Dedifferentiated amniotic fluid mesenchymal stem cell (primary cell): Measurements from ENCODE around the gene RAPGEF6.
"Not testable (repeated sequence)": the region's sequence is repeated elsewhere in the genome, so short reads cannot be mapped to it uniquely, and the experiment has no call there.

ENCODE experiments used
- DNase-seq: peaks from one replicate; pipeline ENCODE4 v3.0.0-alpha.2; 2016; ENCODE audit errors: extremely low spot score

Gene RAPGEF6

GRCh38 chr5:131640043-131640856 lies 5.2 kb upstream of the RAPGEF6 start:
- no peak for DNase-seq

GRCh38 chr5:131639148-131639547 lies 4.1 kb upstream of the RAPGEF6 start:
- DNase-seq, result no peak

- DNase-seq, result no peak
These were observed 2.7 kb upstream of the RAPGEF6 start for GRCh38 chr5:131637694-131638093.

- DNase-seq, result peak; percentile 49
These were observed 899 bp upstream of the RAPGEF6 start for GRCh38 chr5:131635684-131636572.

- no peak for DNase-seq
These were observed 398 bp downstream of the RAPGEF6 start for GRCh38 chr5:131634666-131634995.

GRCh38 chr5:131634238-131634637 lies 791 bp downstream of the RAPGEF6 start:
- no peak for DNase-seq

GRCh38 chr5:131633830-131634229 lies 1.2 kb downstream of the RAPGEF6 start:
- no peak for DNase-seq

- no peak for DNase-seq
These were observed 4.1 kb downstream of the RAPGEF6 start for GRCh38 chr5:131630963-131631350.

- no peak for DNase-seq
These were observed 4.6 kb downstream of the RAPGEF6 start for GRCh38 chr5:131630208-131630962.

- peak; percentile 25 for DNase-seq
These were observed 6.0 kb downstream of the RAPGEF6 start for GRCh38 chr5:131628990-131629389.

- no peak for DNase-seq
These were observed 7.7 kb downstream of the RAPGEF6 start for GRCh38 chr5:131627207-131627865.

GRCh38 chr5:131622633-131623032 lies 12.4 kb downstream of the RAPGEF6 start:
- DNase-seq, result no peak

- not testable (repeated sequence) for DNase-seq
These were observed 13.9 kb downstream of the RAPGEF6 start for GRCh38 chr5:131621164-131621563.

GRCh38 chr5:131619102-131619501 lies 15.9 kb downstream of the RAPGEF6 start:
- DNase-seq, result no peak

- DNase-seq, result no peak
These were observed 17.7 kb downstream of the RAPGEF6 start for GRCh38 chr5:131617140-131617822.

GRCh38 chr5:131615957-131616356 lies 19.1 kb downstream of the RAPGEF6 start:
- no peak for DNase-seq

GRCh38 chr5:131613423-131613822 lies 21.6 kb downstream of the RAPGEF6 start:
- DNase-seq, result no peak

GRCh38 chr5:131611064-131611381 lies 24.0 kb downstream of the RAPGEF6 start:
- DNase-seq, result no peak

- peak; percentile 47 for DNase-seq
These were observed 24.6 kb downstream of the RAPGEF6 start for GRCh38 chr5:131610198-131611063.

- no peak for DNase-seq
These were observed 25.3 kb downstream of the RAPGEF6 start for GRCh38 chr5:131609774-131610173.
